SK-N-SH (cell line): ENCODE measurements around the gene SENP5. TPM values are rescaled to one million over a fixed set of nuclear protein-coding genes. Genes with fewer than 3 reads are reported as not detected.

Experiments
- CTCF ChIA-PET: fragments of 300-600, 350-600 bp; formaldehyde crosslinking; extraction: SDS; loops from one replicate; lab custom pipeline; 2021; lab: Yijun Ruan, JAX
- POLR2A ChIA-PET: fragments of 350-600 bp; sonication (Branson Sonifier 250); formaldehyde crosslinking; extraction: SDS; loops from one replicate; lab custom pipeline; 2020; ENCODE audit warnings: antibody characterized with exemption, inconsistent platforms; lab: Yijun Ruan, JAX
- DNase-seq: peaks from one replicate; pipeline ENCODE4 v3.0.0; 2012
- H2AFZ ChIP-seq: fragments of 200-600 bp; sonication (generic); 2 replicates; pipeline ENCODE4 v1.8.1; 2016; ENCODE audit warnings: antibody characterized with exemption, mild to moderate bottlenecking, low read depth
- H3F3A ChIP-seq: fragments of 200-600 bp; sonication (generic); replicated peaks from 2 replicates; pipeline ENCODE3; 2016; ENCODE audit warnings: antibody characterized with exemption, mild to moderate bottlenecking; ENCODE audit not compliant: insufficient read depth
- H3K27ac ChIP-seq, 2 experiments: fragments of 200-500 bp in 1 of 2; fragments of 200-600 bp in 1 of 2; sonication (Bioruptor generic) in 1 of 2; sonication (generic), shearing (Covaris generic) in 1 of 2; 2 replicates each; pipeline versions ENCODE4 v1.5.1 to v1.6.1; 2014 to 2016; ENCODE audit warnings: low read depth in 2 of 2, inconsistent platforms in 1 of 2, low read length in 1 of 2, mild to moderate bottlenecking in 1 of 2, mixed read lengths in 1 of 2
- H3K27me3 ChIP-seq: fragments of 200-600 bp; sonication (generic), shearing (Covaris generic); 2 replicates; pipeline ENCODE4 v1.6.1; 2016; ENCODE audit warnings: mixed run types; ENCODE audit not compliant: insufficient read depth
- H3K36me3 ChIP-seq, 2 experiments: fragments of 200-500 bp in 1 of 2; fragments of 200-600 bp in 1 of 2; sonication (Bioruptor generic) in 1 of 2; sonication (generic) in 1 of 2; replicated peaks in 1 of 2; 2 replicates each; pipeline versions ENCODE3 to v1.5.1; 2014 to 2016; ENCODE audit warnings: low read length in 1 of 2, mild to moderate bottlenecking in 1 of 2; ENCODE audit not compliant: insufficient read depth in 2 of 2, control insufficient read depth in 1 of 2
- H3K4me1 ChIP-seq, 2 experiments: fragments of 200-500 bp in 1 of 2; fragments of 200-600 bp in 1 of 2; sonication (Bioruptor generic) in 1 of 2; sonication (generic), shearing (Covaris generic) in 1 of 2; 2 replicates each; pipeline versions ENCODE4 v1.5.1 to v1.6.1; 2014 to 2016; ENCODE audit warnings: low read depth in 1 of 2, low read length in 1 of 2, mixed run types in 1 of 2; ENCODE audit not compliant: insufficient read depth in 2 of 2, control insufficient read depth in 1 of 2
- H3K4me2 ChIP-seq: fragments of 200-600 bp; sonication (generic), shearing (Covaris generic); 2 replicates; pipeline ENCODE4 v1.6.1; 2017; ENCODE audit warnings: mixed run types
- H3K4me3 ChIP-seq, 2 experiments: fragments of 200-500 bp in 1 of 2; fragments of 200-600 bp in 1 of 2; sonication (Bioruptor generic) in 1 of 2; sonication (generic), shearing (Covaris generic) in 1 of 2; 2 replicates each; pipeline versions ENCODE4 v1.5.1 to v1.8.1; 2014 to 2016; ENCODE audit warnings: low read depth in 2 of 2, inconsistent platforms in 1 of 2, low read length in 1 of 2, mild to moderate bottlenecking in 1 of 2, mixed read lengths in 1 of 2, moderate library complexity in 1 of 2
- H3K79me2 ChIP-seq: fragments of 200-600 bp; sonication (generic); 2 replicates; pipeline ENCODE4 v1.8.1; 2017; ENCODE audit warnings: mild to moderate bottlenecking; ENCODE audit not compliant: insufficient read depth
- H3K9ac ChIP-seq: fragments of 200-600 bp; sonication (generic); 2 replicates; pipeline ENCODE4 v1.6.1; 2017; ENCODE audit warnings: mixed run types
- H3K9me2 ChIP-seq: fragments of 200-600 bp; sonication (generic); 2 replicates; pipeline ENCODE4 v1.6.1; 2017; ENCODE audit warnings: mixed run types
- H3K9me3 ChIP-seq: fragments of 200-600 bp; sonication (generic); 2 replicates; pipeline ENCODE4 v1.6.1; 2017; ENCODE audit warnings: mixed run types, mild to moderate bottlenecking, moderate library complexity
- H4K20me1 ChIP-seq: fragments of 200-600 bp; sonication (generic); 2 replicates; pipeline ENCODE4 v1.6.1; 2017; ENCODE audit warnings: mild to moderate bottlenecking, mixed run types; ENCODE audit not compliant: insufficient read depth
- CHD2 ChIP-seq: fragments of 150-350 bp; IDR thresholded peaks from 2 replicates; pipeline ENCODE4 v1.6.1; 2018; ENCODE audit warnings: low read length; ENCODE audit not compliant: partially characterized antibody
- ELF1 ChIP-seq: IDR thresholded peaks from 2 replicates; pipeline ENCODE4 v1.4.0; 2012
- FOSL2 ChIP-seq: IDR thresholded peaks from 2 replicates; pipeline ENCODE4 v1.4.0; 2012; ENCODE audit warnings: low read depth, mild to moderate bottlenecking, moderate library complexity, borderline replicate concordance
- FOXJ3 ChIP-seq: sonication (generic); formaldehyde crosslinking; IDR thresholded peaks from 2 replicates; pipeline ENCODE4 v1.5.1; 2020; ENCODE audit warnings: mild to moderate bottlenecking, missing genetic modification reagents
- FOXM1 ChIP-seq: IDR thresholded peaks from 2 replicates; pipeline ENCODE4 v1.4.0; 2012; ENCODE audit warnings: low read depth, mild to moderate bottlenecking
- GABPA ChIP-seq: IDR thresholded peaks from 2 replicates; pipeline ENCODE4 v1.4.0; 2012; ENCODE audit warnings: low read depth, mild to moderate bottlenecking
- GATA2 ChIP-seq: sonication (generic); formaldehyde crosslinking; IDR thresholded peaks from 2 replicates; pipeline ENCODE4 v1.5.0; 2020; ENCODE audit warnings: mild to moderate bottlenecking, missing genetic modification reagents
- JUND ChIP-seq: IDR thresholded peaks from 2 replicates; pipeline ENCODE4 v1.4.0; 2012
- NFIC ChIP-seq: IDR thresholded peaks from 2 replicates; pipeline ENCODE4 v1.4.0; 2012; ENCODE audit warnings: borderline replicate concordance
- RCOR1 ChIP-seq: fragments of 150-350 bp; IDR thresholded peaks from 2 replicates; pipeline ENCODE4 v1.6.1; 2017; ENCODE audit warnings: antibody characterized with exemption, low read length
- SIN3A ChIP-seq: IDR thresholded peaks from 2 replicates; pipeline ENCODE4 v1.6.1; 2012; ENCODE audit warnings: low read depth, mild to moderate bottlenecking, low read length, moderate library complexity, borderline replicate concordance
- TCF12 ChIP-seq: IDR thresholded peaks from 2 replicates; pipeline ENCODE4 v1.4.0; 2012
- TEAD4 ChIP-seq: IDR thresholded peaks from 2 replicates; pipeline ENCODE4 v1.4.0; 2012; ENCODE audit warnings: mild to moderate bottlenecking, borderline replicate concordance; ENCODE audit not compliant: insufficient read depth
- WGBS: methylation state at CpG from one replicate; pipeline ENCODE4 v1.1.6; 2017; ENCODE audit warnings: low lambda C conversion rate; 5-methylcytosine and 5-hydroxymethylcytosine counted together
- polyA plus RNA-seq, 3 experiments: library from polyadenylated mRNA; depleted of rRNA; stranded (reverse); fragments of >200 nt; gene quantifications; 2 replicates each; pipeline ENCODE4 v1.2.3, GENCODE V29; 2012
- TF ChIP-seq, protein P1 (sequence below): IDR thresholded peaks from 2 replicates; pipeline ENCODE4 v1.6.1; 2012; ENCODE audit warnings: mild to moderate bottlenecking, low read depth, low read length, moderate library complexity
- TF ChIP-seq, protein P2 (sequence below): IDR thresholded peaks from 2 replicates; pipeline ENCODE4 v1.4.0; 2012; ENCODE audit warnings: low read depth
- TF ChIP-seq, protein P3 (sequence below): fragments of 150-350 bp; IDR thresholded peaks from 2 replicates; pipeline ENCODE4 v1.6.1; 2017; ENCODE audit warnings: antibody characterized with exemption, low read length, low read depth, borderline replicate concordance

SENP5 gene
- polyA plus RNA-seq, 1 of the 3 experiments (the other 2 are of a cell fraction): 7.5 TPM

DNA sequence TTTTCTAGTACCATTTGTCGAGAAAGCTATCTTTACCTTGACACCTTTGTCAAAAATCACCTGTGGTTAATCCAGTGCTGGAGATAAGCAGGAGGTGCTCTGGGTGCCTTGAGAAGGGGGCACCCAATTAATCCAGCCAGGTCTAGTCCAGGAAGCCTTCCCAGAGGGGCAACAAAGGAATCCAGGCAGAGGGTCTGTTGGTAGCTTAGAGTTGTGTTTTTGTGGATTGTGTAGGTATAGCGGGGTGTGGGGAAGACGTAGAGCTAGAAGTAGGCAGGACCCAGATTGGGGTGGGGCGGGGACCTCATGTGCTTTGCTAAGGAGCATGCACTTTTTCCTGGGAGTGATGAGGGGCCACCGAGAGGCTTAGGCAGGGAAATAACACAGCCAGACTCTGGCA lies 106.9 kb downstream of the SENP5 start:
- H3K27ac ChIP-seq: no peak overlapping the region

DNA sequence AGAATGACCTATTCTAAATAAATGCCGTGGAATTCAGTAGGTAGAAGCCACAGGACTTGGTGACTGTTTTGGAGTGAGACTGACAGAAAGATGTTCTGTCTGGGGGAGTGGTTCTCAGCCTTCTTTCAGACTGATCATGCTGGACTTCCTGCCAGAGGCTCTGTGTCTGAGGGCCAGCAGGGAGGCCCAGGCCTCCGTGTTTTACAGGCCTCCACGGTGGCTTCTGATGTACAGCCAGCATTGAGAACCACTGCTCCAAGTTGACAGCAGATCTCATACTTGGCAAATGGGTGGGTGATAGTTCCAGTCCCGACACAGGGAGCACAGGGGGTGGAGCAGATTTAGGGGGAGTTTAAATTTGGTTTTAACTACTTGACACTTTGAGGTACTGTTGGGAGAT lies 107.6 kb downstream of the SENP5 start:
- no peak overlapping the region for H3K4me2 ChIP-seq
- no peak overlapping the region for H2AFZ ChIP-seq
- ChIA-PET CTCF (interaction anchor here (0.7 kb wide), 1 partner anchor 29 kb away, joined by 3 read pairs; no protein-coding TSS in a partner anchor), POLR2A (no interaction called here)
- H3K36me3 ChIP-seq: no peaks in the 10 kb centered on the region
- no peaks in the 10 kb centered on the region for H3K79me2 ChIP-seq
- H3K9me2 ChIP-seq: no peaks in the 10 kb centered on the region
- no peaks in the 10 kb centered on the region for H4K20me1 ChIP-seq
- H3K9ac ChIP-seq: no peak overlapping the region
- no peak for DNase-seq
- TF ChIP-seq, protein P1, sequence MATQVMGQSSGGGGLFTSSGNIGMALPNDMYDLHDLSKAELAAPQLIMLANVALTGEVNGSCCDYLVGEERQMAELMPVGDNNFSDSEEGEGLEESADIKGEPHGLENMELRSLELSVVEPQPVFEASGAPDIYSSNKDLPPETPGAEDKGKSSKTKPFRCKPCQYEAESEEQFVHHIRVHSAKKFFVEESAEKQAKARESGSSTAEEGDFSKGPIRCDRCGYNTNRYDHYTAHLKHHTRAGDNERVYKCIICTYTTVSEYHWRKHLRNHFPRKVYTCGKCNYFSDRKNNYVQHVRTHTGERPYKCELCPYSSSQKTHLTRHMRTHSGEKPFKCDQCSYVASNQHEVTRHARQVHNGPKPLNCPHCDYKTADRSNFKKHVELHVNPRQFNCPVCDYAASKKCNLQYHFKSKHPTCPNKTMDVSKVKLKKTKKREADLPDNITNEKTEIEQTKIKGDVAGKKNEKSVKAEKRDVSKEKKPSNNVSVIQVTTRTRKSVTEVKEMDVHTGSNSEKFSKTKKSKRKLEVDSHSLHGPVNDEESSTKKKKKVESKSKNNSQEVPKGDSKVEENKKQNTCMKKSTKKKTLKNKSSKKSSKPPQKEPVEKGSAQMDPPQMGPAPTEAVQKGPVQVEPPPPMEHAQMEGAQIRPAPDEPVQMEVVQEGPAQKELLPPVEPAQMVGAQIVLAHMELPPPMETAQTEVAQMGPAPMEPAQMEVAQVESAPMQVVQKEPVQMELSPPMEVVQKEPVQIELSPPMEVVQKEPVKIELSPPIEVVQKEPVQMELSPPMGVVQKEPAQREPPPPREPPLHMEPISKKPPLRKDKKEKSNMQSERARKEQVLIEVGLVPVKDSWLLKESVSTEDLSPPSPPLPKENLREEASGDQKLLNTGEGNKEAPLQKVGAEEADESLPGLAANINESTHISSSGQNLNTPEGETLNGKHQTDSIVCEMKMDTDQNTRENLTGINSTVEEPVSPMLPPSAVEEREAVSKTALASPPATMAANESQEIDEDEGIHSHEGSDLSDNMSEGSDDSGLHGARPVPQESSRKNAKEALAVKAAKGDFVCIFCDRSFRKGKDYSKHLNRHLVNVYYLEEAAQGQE: no peak
- no peak for TF ChIP-seq RCOR1
- TF ChIP-seq, protein P2, sequence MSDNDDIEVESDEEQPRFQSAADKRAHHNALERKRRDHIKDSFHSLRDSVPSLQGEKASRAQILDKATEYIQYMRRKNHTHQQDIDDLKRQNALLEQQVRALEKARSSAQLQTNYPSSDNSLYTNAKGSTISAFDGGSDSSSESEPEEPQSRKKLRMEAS: no peak
- TF ChIP-seq JUND: no peak
- TF ChIP-seq SIN3A: no peak
- TF ChIP-seq CHD2: no peak
- no peak for TF ChIP-seq FOXJ3 (CRISPR knock-in tag)
- TF ChIP-seq TCF12: no peak
- peaks cover 0 to 2% of the 10 kb centered on the region in 2 experiments; a peak in 1 of 4 replicates for H3K4me1 ChIP-seq
- WGBS: 77% methylated on average over 4 of the region's 4 CpGs
- no peak overlapping the region for H3K27ac ChIP-seq
- no peaks in the 10 kb centered on the region for H3K9me3 ChIP-seq
- H3K4me3 ChIP-seq: no peak overlapping the region
- no peaks in the 10 kb centered on the region for H3F3A ChIP-seq
- no peaks in the 10 kb centered on the region for H3K27me3 ChIP-seq

More for the DNA sequence above, 106.9 kb downstream of the SENP5 start:
- Histone ChIP-seq H3K9ac (no peak overlapping the region), H3K27me3 (no peaks in the 10 kb centered on the region), H3K4me3 (no peak overlapping the region), H4K20me1 (no peaks in the 10 kb centered on the region), H3K9me2 (no peaks in the 10 kb centered on the region), H3K4me1 (peaks cover 0 to 2% of the 10 kb centered on the region in 2 experiments; a peak in 1 of 4 replicates), H3K9me3 (no peaks in the 10 kb centered on the region), H3K79me2 (no peaks in the 10 kb centered on the region), H3F3A (no peaks in the 10 kb centered on the region), H3K4me2 (no peak overlapping the region), H3K36me3 (no peaks in the 10 kb centered on the region), H2AFZ (no peak overlapping the region)
- 81% methylated on average over 5 of the region's 5 CpGs for WGBS
- CTCF ChIA-PET: interaction anchor here (0.7 kb wide), 1 partner anchor 28 kb away, joined by 3 read pairs; no protein-coding TSS in a partner anchor
- no peak for TF ChIP-seq FOXM1
- no peak for TF ChIP-seq RCOR1
- TF ChIP-seq ELF1: no peak
- no peak for TF ChIP-seq TEAD4
- TF ChIP-seq GATA2: no peak
- TF ChIP-seq, protein P3, sequence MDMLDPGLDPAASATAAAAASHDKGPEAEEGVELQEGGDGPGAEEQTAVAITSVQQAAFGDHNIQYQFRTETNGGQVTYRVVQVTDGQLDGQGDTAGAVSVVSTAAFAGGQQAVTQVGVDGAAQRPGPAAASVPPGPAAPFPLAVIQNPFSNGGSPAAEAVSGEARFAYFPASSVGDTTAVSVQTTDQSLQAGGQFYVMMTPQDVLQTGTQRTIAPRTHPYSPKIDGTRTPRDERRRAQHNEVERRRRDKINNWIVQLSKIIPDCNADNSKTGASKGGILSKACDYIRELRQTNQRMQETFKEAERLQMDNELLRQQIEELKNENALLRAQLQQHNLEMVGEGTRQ: no peak
- TF ChIP-seq, protein P1: no peak
- no peak for TF ChIP-seq GABPA
- no peak for TF ChIP-seq FOSL2
- no peak for TF ChIP-seq NFIC
- POLR2A ChIA-PET: no interaction called here
- no peak for DNase-seq
